Activated CD8-positive, alpha-beta memory T cell treated with anti-CD3 and anti-CD28 coated beads for 36 hours (primary cell): ENCODE measurements around the gene NMU. TPM values are rescaled to one million over a fixed set of nuclear protein-coding genes. Genes with fewer than 3 reads are reported as not detected.
"Not testable (repeated sequence)": the region's sequence is repeated elsewhere in the genome, so short reads cannot be mapped to it uniquely, and the experiment has no call there.

ENCODE experiments used
- CTCF ChIA-PET: fragments of 350-600 bp; sonication (Branson Sonifier 250); formaldehyde crosslinking; loops from one replicate; lab custom pipeline; 2021; ENCODE audit warnings: antibody characterized with exemption; lab: Charles Lee
- POLR2A ChIA-PET: fragments of 350-600 bp; sonication (Branson Sonifier 250); formaldehyde crosslinking; loops from one replicate; lab custom pipeline; 2021; ENCODE audit warnings: antibody characterized with exemption; lab: Charles Lee
- total RNA-seq, 2 experiments: library from RNA; stranded (reverse); gene quantifications; one replicate each; pipeline ENCODE4 v1.2.3, GENCODE V29; 2021

NMU gene
- total RNA-seq, 2 experiments from 2014 or later: 0.23 TPM; not detected in 1

GRCh38 chr4:55574252-55574651 is 61.8 kb downstream of the NMU start:
- ChIA-PET POLR2A (no interaction called here), CTCF (no interaction called here)

- POLR2A ChIA-PET: no interaction called here
Observed at GRCh38 chr4:55571806-55572205, 64.3 kb downstream of the NMU start.

GRCh38 chr4:55568905-55569504 is 67.1 kb downstream of the NMU start:
- POLR2A ChIA-PET: no interaction called here
- CTCF ChIA-PET: no interaction called here

More at GRCh38 chr4:55571806-55572205, 64.3 kb downstream of the NMU start:
- CTCF ChIA-PET: no interaction called here

DNA sequence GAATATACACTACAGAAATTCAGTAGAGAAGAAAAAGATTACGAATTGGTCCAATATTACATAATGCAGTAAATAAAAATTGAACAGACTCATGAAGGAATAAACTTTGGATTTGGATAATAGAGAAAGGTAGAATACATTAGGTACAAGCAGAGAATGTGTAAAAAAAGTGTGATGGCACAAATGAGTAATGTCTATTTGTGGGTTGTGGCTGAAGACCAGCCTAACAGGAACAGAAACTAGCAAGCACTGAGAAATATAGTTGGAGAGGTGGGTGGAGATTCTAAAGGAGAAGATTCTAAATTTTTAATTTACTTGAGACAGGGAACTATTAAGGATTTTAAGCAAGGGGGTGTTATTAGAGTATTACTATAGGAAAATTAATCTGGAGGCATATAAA is 74.2 kb downstream of the NMU start:
- CTCF ChIA-PET: no interaction called here
- POLR2A ChIA-PET: no interaction called here

GRCh38 chr4:55560096-55560495 is 76.0 kb downstream of the NMU start:
- POLR2A ChIA-PET: no interaction called here
- CTCF ChIA-PET: no interaction called here

GRCh38 chr4:55554453-55555030 is 81.6 kb downstream of the NMU start:
- ChIA-PET CTCF (interaction anchor here (0.6 kb wide), 2 partner anchors 10 to 13 kb away, joined by 3 read pairs; no protein-coding TSS in a partner anchor), POLR2A (no interaction called here)

GRCh38 chr4:55553441-55554201 is 82.5 kb downstream of the NMU start:
- ChIA-PET POLR2A (no interaction called here), CTCF (no interaction called here)

DNA sequence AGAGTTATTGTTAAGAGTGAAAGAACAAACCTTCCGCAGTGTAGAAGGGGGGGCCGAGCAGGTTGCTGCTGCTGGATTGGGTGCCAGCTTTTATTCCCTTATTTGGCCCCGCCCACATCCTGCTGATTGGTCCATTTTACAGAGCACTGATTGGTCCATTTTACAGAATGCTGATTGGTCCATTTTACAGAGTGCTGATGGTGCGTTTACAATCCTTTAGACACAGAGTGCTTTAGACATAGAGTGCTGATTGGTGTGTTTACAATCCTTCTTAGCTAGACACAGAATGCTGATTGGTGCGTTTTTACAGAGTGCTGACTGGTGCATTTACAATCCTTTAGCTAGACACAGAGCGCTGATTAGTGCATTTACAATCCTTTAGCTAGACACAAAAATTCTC is 84.1 kb downstream of the NMU start:
- POLR2A ChIA-PET: not testable (repeated sequence)
- CTCF ChIA-PET: interaction anchor here (1.9 kb wide), 1 partner anchor 206 kb away, joined by 7 read pairs; the partner anchor contains the start of gene SRD5A3

DNA sequence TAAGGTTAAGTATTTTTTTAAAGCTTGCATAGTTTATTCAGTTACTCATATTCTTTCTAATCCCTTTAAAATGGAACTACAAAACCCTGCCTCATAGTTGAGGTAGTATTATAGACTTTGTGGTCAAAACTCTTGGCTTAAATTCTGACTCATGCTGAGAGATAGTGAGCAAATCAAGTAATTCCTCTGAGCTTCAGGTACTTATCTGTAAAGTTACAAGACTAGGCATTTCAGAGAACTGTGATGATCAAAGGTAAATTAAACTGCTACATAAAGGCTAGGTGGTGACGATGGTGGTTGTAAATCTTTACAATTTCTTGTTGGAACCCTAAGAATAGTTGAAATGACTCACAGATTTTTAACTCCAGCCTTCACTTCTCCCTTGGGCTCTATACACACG is 86.2 kb downstream of the NMU start:
- CTCF ChIA-PET: interaction anchor here (0.5 kb wide), 1 partner anchor 188 kb away, joined by 3 read pairs; no protein-coding TSS in a partner anchor
- POLR2A ChIA-PET: interaction anchor here (0.5 kb wide), 1 partner anchor 141 kb away, joined by 8 read pairs; no protein-coding TSS in a partner anchor

- ChIA-PET CTCF (no interaction called here), POLR2A (no interaction called here)
Observed at GRCh38 chr4:55547918-55548317, 88.2 kb downstream of the NMU start.

DNA sequence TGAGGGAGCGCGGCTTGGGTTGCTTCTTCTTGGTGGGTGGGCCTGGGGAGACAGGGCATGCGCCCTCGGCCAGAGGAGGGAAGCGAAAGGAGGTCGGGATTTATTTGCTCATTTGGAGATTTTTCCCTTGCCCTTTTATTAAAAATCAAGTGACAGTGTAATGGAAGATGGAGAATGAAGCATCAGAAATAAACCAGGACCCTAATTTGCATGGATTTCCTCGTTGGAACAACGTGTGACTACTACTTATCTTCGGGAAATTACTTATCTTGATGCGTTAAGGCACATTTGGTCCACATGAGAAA is 88.7 kb downstream of the NMU start:
- POLR2A ChIA-PET: interaction anchor here (2.6 kb wide), 1 partner anchor 152 kb away, joined by 9 read pairs; the partner anchor contains the start of gene TMEM165
- CTCF ChIA-PET: interaction anchor here (1.8 kb wide), 1 partner anchor 151 kb away, joined by 5 read pairs; the partner anchor contains the start of gene TMEM165

- POLR2A ChIA-PET: interaction anchor here (1.5 to 2.6 kb wide), 3 partner anchors 152 to 889 kb away, joined by 4 to 10 read pairs (median 9); partner anchors contain the start of genes PAICS, PPAT, SRD5A3 and TMEM165
- CTCF ChIA-PET: interaction anchor here (1.3 to 1.8 kb wide), 2 partner anchors 151 to 402 kb away, joined by 3 to 5 read pairs; partner anchors contain the start of genes CEP135 and TMEM165
Observed at GRCh38 chr4:55546756-55547465, 89.2 kb downstream of the NMU start, which contains the start of gene CLOCK. CLOCK (minus strand) TSS chr4:55546909; CDS start chr4:55482785, 64,124 bp downstream.

DNA sequence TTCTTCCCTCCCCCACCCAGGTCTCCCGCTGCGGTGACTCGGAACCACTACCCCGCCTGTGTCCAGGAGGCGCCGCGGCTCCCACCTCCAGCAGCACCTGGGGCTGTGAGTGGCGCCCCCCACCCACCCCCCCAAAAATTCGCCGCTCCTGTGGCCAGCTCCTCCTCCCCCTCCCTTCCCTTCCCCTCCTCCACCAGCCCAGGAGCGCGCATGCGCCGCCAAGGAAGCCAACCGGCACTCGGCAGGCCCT is 89.7 kb downstream of the NMU start:
- CTCF ChIA-PET: interaction anchor here (1.0 to 1.8 kb wide), 3 partner anchors 150 to 402 kb away, joined by 3 to 5 read pairs (median 3); partner anchors contain the start of genes CEP135 and TMEM165
- POLR2A ChIA-PET: interaction anchor here (1.5 to 2.6 kb wide), 3 partner anchors 151 to 889 kb away, joined by 4 to 10 read pairs (median 9); partner anchors contain the start of genes PAICS, PPAT, SRD5A3 and TMEM165

- ChIA-PET CTCF (interaction anchor here (0.8 to 1.8 kb wide), 4 partner anchors 147 to 403 kb away, joined by 3 to 5 read pairs (median 3); partner anchors contain the start of genes CEP135 and TMEM165), POLR2A (interaction anchor here (0.7 to 2.6 kb wide), 4 partner anchors 104 to 890 kb away, joined by 3 to 10 read pairs (median 6); partner anchors contain the start of genes PAICS, PPAT, SRD5A3 and TMEM165)
Observed at GRCh38 chr4:55545641-55546505, 90.2 kb downstream of the NMU start.
